HG03066 (cell line): ENCODE results near the gene TIMELESS.
"Not testable (repeated sequence)": the region's sequence is repeated elsewhere in the genome, so short reads cannot be mapped to it uniquely, and the experiment has no call there.

Source experiments
- ATAC-seq: cut with Tn5 transposase; IDR thresholded peaks from one replicate; pipeline ENCODE4 v1.9.1; 2021; ENCODE audit warnings: low read depth; ENCODE audit not compliant: unreplicated experiment

Gene TIMELESS

GRCh38 chr12:56448860-56449621 lies at the start of gene TIMELESS:
Gene TIMELESS (minus strand): TSS chr12:56449426. CDS start chr12:56434170, 15,256 bp downstream.
- peak; percentile 96 for ATAC-seq

- ATAC-seq = not testable (repeated sequence)
Measured at GRCh38 chr12:56498126-56498902, 49.1 kb upstream of the TIMELESS start.

GRCh38 chr12:56496704-56497103 lies 47.5 kb upstream of the TIMELESS start:
- not testable (repeated sequence) for ATAC-seq

GRCh38 chr12:56494481-56494880 lies 45.3 kb upstream of the TIMELESS start:
- ATAC-seq = not testable (repeated sequence)

- not testable (repeated sequence) for ATAC-seq
Measured at GRCh38 chr12:56494106-56494415, 44.8 kb upstream of the TIMELESS start.

- ATAC-seq = not testable (repeated sequence)
Measured at GRCh38 chr12:56493409-56494105, 44.3 kb upstream of the TIMELESS start.

- ATAC-seq = no peak
Measured at GRCh38 chr12:56490360-56490759, 41.1 kb upstream of the TIMELESS start.

GRCh38 chr12:56488041-56488955 lies 39.1 kb upstream of the TIMELESS start, which contains the start of gene GLS2:
Gene GLS2 (minus strand): TSS chr12:56488161. CDS start chr12:56488118, 43 bp downstream.
- peak; percentile 93 for ATAC-seq

GRCh38 chr12:56487448-56488040 lies 38.3 kb upstream of the TIMELESS start:
- ATAC-seq = no peak

GRCh38 chr12:56486694-56487093 lies 37.5 kb upstream of the TIMELESS start:
- no peak for ATAC-seq

- no peak for ATAC-seq
Measured at GRCh38 chr12:56484566-56484965, 35.3 kb upstream of the TIMELESS start.

- no peak for ATAC-seq
Measured at GRCh38 chr12:56479625-56480024, 30.4 kb upstream of the TIMELESS start.

GRCh38 chr12:56477521-56478225 lies 28.4 kb upstream of the TIMELESS start:
- ATAC-seq = no peak

GRCh38 chr12:56476972-56477432 lies 27.8 kb upstream of the TIMELESS start:
- no peak for ATAC-seq

GRCh38 chr12:56476143-56476542 lies 26.9 kb upstream of the TIMELESS start:
- ATAC-seq = no peak

- ATAC-seq = no peak
Measured at GRCh38 chr12:56474389-56474788, 25.2 kb upstream of the TIMELESS start.

GRCh38 chr12:56469007-56469930 lies 20.0 kb upstream of the TIMELESS start:
- no peak for ATAC-seq
